NCI-H2227 (cell line): ENCODE results near the gene NFATC3.

Experiments used
- DNase-seq: peaks from one replicate; lab custom pipeline; 2025; ENCODE audit not compliant: unreplicated experiment; lab: John Stamatoyannopoulos, UW

NFATC3 gene

GRCh38 chr16:68267612-68268405, 182.6 kb downstream of the NFATC3 start:
- no peak for DNase-seq

- no peak for DNase-seq
These were observed 184.6 kb downstream of the NFATC3 start for GRCh38 chr16:68269793-68270192.

GRCh38 chr16:68270353-68270752, 185.2 kb downstream of the NFATC3 start:
- no peak for DNase-seq

GRCh38 chr16:68272507-68273209, 187.5 kb downstream of the NFATC3 start:
- DNase-seq, result no peak

- no peak for DNase-seq
These were observed 188.3 kb downstream of the NFATC3 start for GRCh38 chr16:68273459-68273858.

- no peak for DNase-seq
These were observed 188.7 kb downstream of the NFATC3 start for GRCh38 chr16:68273896-68274295.

GRCh38 chr16:68274441-68274840, 189.3 kb downstream of the NFATC3 start:
- no peak for DNase-seq

GRCh38 chr16:68275611-68276191, 190.5 kb downstream of the NFATC3 start:
- no peak for DNase-seq

- no peak for DNase-seq
These were observed 191.1 kb downstream of the NFATC3 start for GRCh38 chr16:68276223-68276622.
